WERI-Rb-1 (cell line): ENCODE measurements around the gene CISD1.

Source experiments
- DNase-seq: peaks from one replicate; pipeline ENCODE4 v3.0.0-alpha.2; 2020
- H3K27ac ChIP-seq: fragments of 250-450 bp; sonication (Bioruptor Pico); 2 replicates; pipeline ENCODE4 v1.5.1; 2020; ENCODE audit warnings: mild to moderate bottlenecking, moderate library complexity
- H3K27me3 ChIP-seq: fragments of 250-450 bp; sonication (Bioruptor Pico); 2 replicates; pipeline ENCODE4 v1.5.1; 2021; ENCODE audit warnings: mild to moderate bottlenecking, low read depth, moderate library complexity; ENCODE audit not compliant: insufficient read depth, severe bottlenecking
- H3K36me3 ChIP-seq: fragments of 250-450 bp; sonication (Bioruptor Pico); 2 replicates; pipeline ENCODE4 v1.5.1; 2020; ENCODE audit warnings: mild to moderate bottlenecking, moderate library complexity
- H3K4me3 ChIP-seq: 2 replicates; pipeline ENCODE4 v1.5.1; 2011; ENCODE audit warnings: low read depth, mild to moderate bottlenecking, control low read depth, low read length
- H3K9me3 ChIP-seq: fragments of 250-450 bp; sonication (Bioruptor Pico); 2 replicates; pipeline ENCODE4 v1.5.1; 2021; ENCODE audit warnings: mild to moderate bottlenecking, moderate library complexity; ENCODE audit not compliant: severe bottlenecking
- TF ChIP-seq, protein P1 (sequence below): IDR thresholded peaks from 2 replicates; pipeline ENCODE4 v1.5.1; 2011; ENCODE audit warnings: low read depth, mild to moderate bottlenecking, control low read depth, inconsistent platforms, low read length

Gene CISD1

GRCh38 chr10:58268454-58268945 lies 462 bp upstream of the CISD1 start:
- no peaks in the 10 kb centered on the region for H3K27me3 ChIP-seq
- H3K36me3 ChIP-seq = no peaks in the 10 kb centered on the region
- H3K27ac ChIP-seq = peak overlapping the region; percentile 87
- no peak for DNase-seq
- TF ChIP-seq, protein P1, sequence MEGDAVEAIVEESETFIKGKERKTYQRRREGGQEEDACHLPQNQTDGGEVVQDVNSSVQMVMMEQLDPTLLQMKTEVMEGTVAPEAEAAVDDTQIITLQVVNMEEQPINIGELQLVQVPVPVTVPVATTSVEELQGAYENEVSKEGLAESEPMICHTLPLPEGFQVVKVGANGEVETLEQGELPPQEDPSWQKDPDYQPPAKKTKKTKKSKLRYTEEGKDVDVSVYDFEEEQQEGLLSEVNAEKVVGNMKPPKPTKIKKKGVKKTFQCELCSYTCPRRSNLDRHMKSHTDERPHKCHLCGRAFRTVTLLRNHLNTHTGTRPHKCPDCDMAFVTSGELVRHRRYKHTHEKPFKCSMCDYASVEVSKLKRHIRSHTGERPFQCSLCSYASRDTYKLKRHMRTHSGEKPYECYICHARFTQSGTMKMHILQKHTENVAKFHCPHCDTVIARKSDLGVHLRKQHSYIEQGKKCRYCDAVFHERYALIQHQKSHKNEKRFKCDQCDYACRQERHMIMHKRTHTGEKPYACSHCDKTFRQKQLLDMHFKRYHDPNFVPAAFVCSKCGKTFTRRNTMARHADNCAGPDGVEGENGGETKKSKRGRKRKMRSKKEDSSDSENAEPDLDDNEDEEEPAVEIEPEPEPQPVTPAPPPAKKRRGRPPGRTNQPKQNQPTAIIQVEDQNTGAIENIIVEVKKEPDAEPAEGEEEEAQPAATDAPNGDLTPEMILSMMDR = no peak
- no peaks in the 10 kb centered on the region for H3K9me3 ChIP-seq
- peak overlapping the region; percentile 91 for H3K4me3 ChIP-seq

GRCh38 chr10:58269782-58270290 lies 874 bp downstream of the CISD1 start:
- DNase-seq = no peak
- no peaks in the 10 kb centered on the region for H3K27me3 ChIP-seq
- H3K36me3 ChIP-seq = no peaks in the 10 kb centered on the region
- H3K27ac ChIP-seq = peak overlapping the region; percentile 87
- TF ChIP-seq, protein P1 = no peak
- peak overlapping the region; percentile 76 for H3K4me3 ChIP-seq
- H3K9me3 ChIP-seq = no peaks in the 10 kb centered on the region

- no peaks in the 10 kb centered on the region for H3K9me3 ChIP-seq
- TF ChIP-seq, protein P1 = no peak
- no peaks in the 10 kb centered on the region for H3K27me3 ChIP-seq
- H3K36me3 ChIP-seq = peaks cover 13% of the 10 kb centered on the region
- no peak overlapping the region for H3K27ac ChIP-seq
- H3K4me3 ChIP-seq = no peak overlapping the region
- no peak for DNase-seq
These were observed 6.3 kb downstream of the CISD1 start for GRCh38 chr10:58275261-58275660.

DNA sequence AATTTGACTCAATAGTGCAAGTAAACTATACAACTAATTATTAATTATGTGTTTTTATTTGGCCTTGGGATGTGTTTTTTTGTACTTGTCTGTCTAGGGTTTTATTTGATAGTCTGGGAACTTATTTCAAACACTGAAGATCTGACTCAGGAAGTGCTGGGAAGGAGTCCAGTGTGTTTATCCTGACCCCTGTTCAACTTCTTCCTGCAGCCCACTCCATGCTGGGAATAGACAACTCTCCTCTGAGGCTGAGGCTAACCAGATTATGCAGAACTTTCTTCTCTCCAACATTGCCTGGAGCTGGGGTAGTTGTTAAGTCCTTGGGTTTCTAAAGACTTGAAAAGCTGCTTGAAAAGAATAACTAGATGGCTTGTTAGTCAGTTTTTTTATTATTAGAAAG lies 6.9 kb downstream of the CISD1 start:
- TF ChIP-seq, protein P1 = no peak
- Histone ChIP-seq H3K36me3 (peaks cover 13% of the 10 kb centered on the region), H3K9me3 (no peaks in the 10 kb centered on the region), H3K27me3 (no peaks in the 10 kb centered on the region), H3K27ac (no peak overlapping the region), H3K4me3 (no peak overlapping the region)
- DNase-seq = no peak

DNA sequence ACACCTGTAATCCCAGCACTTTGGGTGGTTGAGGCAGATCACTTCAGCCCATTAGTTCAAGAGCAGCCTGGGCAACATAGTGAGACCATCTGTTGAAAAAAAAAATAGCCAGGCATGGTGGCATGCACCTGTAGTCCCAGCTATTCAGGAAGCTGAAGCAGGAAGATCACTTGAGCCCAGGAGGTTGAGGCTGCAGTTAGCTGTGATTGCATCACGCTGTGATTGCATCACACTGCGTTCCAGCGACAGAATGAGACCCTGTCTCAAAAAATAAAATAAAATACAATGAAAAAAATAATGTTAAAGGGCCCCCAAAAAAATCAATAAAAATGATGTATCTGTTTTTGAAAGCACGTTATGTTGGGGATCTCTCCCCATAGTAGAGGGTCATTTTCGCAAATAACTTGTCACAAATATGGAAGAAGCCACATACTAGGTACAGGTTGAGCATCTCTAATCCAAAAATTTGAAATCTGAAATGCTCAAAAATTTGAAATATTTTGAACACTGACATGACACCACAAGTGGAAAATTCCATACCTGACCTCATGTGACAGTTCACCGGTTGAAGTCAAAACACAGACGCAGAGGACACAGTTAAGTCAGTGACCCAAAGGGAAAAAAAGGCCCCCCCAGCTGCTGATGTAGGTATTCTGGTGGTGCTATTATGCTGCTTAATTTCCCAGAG lies 9.5 kb downstream of the CISD1 start:
- no peaks in the 10 kb centered on the region for H3K9me3 ChIP-seq
- TF ChIP-seq, protein P1 = no peak
- no peak overlapping the region for H3K27ac ChIP-seq
- no peaks in the 10 kb centered on the region for H3K27me3 ChIP-seq
- peaks cover 13% of the 10 kb centered on the region for H3K36me3 ChIP-seq
- no peak overlapping the region for H3K4me3 ChIP-seq
- no peak for DNase-seq

DNA sequence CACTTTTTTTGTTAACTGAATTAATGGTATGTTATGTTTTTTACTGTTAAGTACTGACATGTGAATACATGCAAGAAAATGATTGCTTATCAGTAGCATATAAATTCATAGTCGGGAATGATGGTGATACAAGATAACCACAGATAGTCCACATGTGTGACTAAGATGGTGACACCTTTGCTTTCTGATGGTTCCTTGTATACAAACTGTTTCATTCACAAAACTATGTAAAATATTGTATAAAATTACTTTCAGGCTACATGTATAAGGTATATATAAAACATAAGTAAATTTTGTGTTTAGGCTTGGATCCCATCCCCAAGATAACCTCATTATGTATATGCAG lies 10.0 kb downstream of the CISD1 start:
- DNase-seq = no peak
- Histone ChIP-seq H3K36me3 (peaks cover 13% of the 10 kb centered on the region), H3K4me3 (no peak overlapping the region), H3K9me3 (no peaks in the 10 kb centered on the region), H3K27me3 (no peaks in the 10 kb centered on the region), H3K27ac (no peak overlapping the region)
- TF ChIP-seq, protein P1 = no peak
